ENCODE results near the gene PCNX1. TPM values are rescaled to one million over a fixed set of nuclear protein-coding genes. Genes with fewer than 3 reads are reported as not detected.

PCNX1 gene
- total RNA-seq, 2 experiments from 2014 or later: 32.7 to 42.6 TPM

DNA sequence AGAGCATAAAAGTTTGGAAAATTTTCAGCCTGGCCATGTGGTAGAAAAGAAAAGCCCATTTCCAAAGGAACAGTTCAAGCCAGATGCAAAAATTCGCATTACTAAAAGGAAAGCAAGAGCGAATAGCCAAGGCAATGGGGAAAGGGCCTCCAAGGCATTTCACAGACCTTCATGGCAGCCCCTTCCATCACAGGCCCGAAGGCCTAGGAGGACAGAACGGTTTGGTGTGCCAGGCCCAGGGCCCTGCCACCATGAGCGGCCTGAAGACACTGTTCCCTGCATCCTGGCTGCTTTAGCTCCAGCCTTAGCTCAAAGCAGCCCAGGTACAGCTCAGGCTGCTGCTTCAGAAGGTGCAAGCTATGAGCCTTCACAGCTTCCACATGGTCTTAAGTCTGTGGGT lies 243.5 kb downstream of the PCNX1 start:
- TF ChIP-seq, protein P1, sequence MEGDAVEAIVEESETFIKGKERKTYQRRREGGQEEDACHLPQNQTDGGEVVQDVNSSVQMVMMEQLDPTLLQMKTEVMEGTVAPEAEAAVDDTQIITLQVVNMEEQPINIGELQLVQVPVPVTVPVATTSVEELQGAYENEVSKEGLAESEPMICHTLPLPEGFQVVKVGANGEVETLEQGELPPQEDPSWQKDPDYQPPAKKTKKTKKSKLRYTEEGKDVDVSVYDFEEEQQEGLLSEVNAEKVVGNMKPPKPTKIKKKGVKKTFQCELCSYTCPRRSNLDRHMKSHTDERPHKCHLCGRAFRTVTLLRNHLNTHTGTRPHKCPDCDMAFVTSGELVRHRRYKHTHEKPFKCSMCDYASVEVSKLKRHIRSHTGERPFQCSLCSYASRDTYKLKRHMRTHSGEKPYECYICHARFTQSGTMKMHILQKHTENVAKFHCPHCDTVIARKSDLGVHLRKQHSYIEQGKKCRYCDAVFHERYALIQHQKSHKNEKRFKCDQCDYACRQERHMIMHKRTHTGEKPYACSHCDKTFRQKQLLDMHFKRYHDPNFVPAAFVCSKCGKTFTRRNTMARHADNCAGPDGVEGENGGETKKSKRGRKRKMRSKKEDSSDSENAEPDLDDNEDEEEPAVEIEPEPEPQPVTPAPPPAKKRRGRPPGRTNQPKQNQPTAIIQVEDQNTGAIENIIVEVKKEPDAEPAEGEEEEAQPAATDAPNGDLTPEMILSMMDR (IDR thresholded peaks at IDR 0.05): no peak
- H3K4me3 Mint-ChIP-seq: no peak overlapping the region
- POLR2A ChIA-PET: interaction anchor here (1.2 kb wide), 1 partner anchor 171 kb away, joined by 4 read pairs; no protein-coding TSS in a partner anchor
- no peak overlapping the region for H3K27ac Mint-ChIP-seq
- DNase-seq (no peak), ATAC-seq (no peak)
- intact Hi-C loops (cut with micrococcal nuclease): no loop called here
- CTCF ChIA-PET: no interaction called here
- peaks cover 11% of the 10 kb centered on the region for H3K4me1 Mint-ChIP-seq (ENCODE audit: low read depth)
- H3K27me3 Mint-ChIP-seq: no peaks in the 10 kb centered on the region
- peaks cover 14% of the 10 kb centered on the region for H3K36me3 Mint-ChIP-seq (ENCODE audit: low read depth)
- peaks cover 24% of the 10 kb centered on the region for H3K9me3 Mint-ChIP-seq

DNA sequence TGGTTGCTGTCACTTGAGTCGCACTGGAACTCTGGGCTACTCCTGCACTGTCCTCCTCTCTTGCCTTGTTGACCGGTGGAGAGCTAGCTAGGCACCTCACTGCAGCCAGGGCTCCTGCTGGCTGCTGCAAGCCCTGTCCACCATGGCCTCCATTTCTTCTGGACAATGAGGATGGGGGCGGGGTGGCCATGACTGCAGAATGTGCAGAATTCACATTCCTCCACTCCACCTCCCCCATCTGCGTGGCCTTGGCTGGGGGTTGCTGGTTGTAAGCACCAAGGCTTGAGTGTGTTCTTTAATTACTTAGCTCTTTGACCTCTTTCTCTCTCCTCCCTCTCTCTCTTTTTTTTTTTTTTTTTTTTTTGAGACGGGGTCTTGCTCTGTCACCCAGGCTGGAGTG lies 248.5 kb downstream of the PCNX1 start:
- H3K36me3 Mint-ChIP-seq (ENCODE audit: low read depth): peaks cover 3% of the 10 kb centered on the region
- intact Hi-C loops (cut with micrococcal nuclease): no loop called here
- H3K9me3 Mint-ChIP-seq: peaks cover 12% of the 10 kb centered on the region
- H3K4me1 Mint-ChIP-seq (ENCODE audit: low read depth): no peaks in the 10 kb centered on the region
- ATAC-seq (no peak), DNase-seq (no peak)
- no peak overlapping the region for H3K27ac Mint-ChIP-seq
- POLR2A ChIA-PET: interaction anchor here (0.6 kb wide), 1 partner anchor 501 kb away, joined by 3 read pairs; no protein-coding TSS in a partner anchor
- CTCF ChIA-PET: interaction anchor here (1.9 kb wide), 1 partner anchor 13 kb away, joined by 4 read pairs; no protein-coding TSS in a partner anchor
- no peaks in the 10 kb centered on the region for H3K27me3 Mint-ChIP-seq
- TF ChIP-seq, protein P1 (IDR thresholded peaks at IDR 0.05): no peak
- no peak overlapping the region for H3K4me3 Mint-ChIP-seq

DNA sequence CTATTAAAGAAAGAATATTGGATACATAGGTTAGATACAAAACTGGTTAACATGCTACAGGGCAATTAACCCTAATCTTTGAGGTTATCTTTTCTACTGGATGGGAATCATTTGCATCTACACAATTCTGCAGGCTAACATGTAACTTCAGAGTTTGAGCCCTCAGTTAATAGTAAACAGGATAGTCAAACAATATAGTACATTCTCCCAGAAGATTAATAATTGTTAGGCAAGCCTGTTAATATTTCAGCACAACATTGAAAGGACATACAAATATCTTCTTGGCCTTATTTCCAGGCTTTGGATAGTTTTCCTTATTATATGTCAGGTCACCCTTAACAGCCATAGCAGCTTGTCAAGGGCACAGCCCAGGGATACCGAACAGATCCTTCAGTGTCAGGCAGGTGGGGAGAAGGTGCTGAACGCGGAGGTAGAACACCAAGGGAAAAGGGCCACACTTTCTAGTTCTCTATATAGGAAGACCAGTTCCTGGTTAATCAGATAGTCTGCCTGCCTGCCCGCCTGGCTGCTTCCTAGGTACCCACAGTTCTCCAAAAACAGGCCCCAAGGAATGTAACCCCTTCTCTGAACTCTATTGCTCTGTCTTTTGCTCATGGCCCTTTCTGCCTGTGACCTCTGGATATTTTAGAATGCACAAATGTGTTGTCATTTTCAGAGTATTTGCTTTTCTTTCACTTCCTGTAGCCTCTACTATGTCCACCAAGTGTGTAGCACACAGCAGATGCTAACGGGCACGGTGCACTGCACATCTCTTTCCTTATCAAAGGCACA lies 256.0 kb downstream of the PCNX1 start:
- H3K9me3 Mint-ChIP-seq: no peaks in the 10 kb centered on the region
- DNase-seq: no peak
- no peaks in the 10 kb centered on the region for H3K27me3 Mint-ChIP-seq
- no peak overlapping the region for H3K4me3 Mint-ChIP-seq
- peaks cover 4% of the 10 kb centered on the region for H3K4me1 Mint-ChIP-seq (ENCODE audit: low read depth)
- intact Hi-C loops (cut with micrococcal nuclease): no loop called here
- no peak overlapping the region for H3K27ac Mint-ChIP-seq
- CTCF ChIA-PET: no interaction called here
- POLR2A ChIA-PET: no interaction called here
- H3K36me3 Mint-ChIP-seq (ENCODE audit: low read depth): no peaks in the 10 kb centered on the region
- no peak for ATAC-seq
- TF ChIP-seq, protein P1 (IDR thresholded peaks at IDR 0.05): no peak

DNA sequence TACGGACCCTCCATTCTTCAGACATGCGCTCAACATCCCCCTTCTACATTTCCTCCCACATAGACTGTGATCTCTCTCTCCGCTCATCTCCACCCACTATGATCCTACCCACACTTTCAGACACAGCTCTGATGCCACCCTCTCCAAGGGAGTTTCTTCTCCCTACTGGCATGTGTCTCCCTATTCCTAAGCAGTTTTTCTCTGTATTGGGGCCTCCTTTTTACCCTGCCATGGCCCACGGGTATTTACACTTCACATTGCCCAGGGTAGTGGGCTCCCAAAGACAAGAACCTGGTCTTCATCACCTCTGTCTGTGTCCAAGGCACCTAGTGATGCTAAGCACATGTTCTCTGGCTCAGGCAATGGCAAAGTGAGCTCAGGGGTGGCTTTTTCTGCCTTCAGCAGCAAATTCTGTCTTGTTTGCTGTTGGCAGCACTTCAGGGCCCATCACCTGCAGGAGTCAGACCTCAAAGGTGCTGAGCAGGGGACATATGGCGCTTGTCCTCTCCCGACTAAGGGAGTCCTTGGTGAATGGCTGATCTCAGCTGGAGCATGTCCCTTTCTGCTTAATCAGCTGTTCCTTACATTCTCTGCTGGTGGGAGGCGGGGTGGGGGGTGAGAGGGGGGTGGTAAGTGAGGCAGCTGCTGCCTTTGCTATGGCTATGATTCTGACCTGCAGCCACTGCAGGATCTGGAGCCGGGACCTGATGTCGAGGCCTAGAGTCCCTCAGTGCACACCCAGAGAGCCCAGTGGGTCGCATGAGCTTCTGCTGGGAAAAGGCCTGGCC lies 256.8 kb downstream of the PCNX1 start:
- CTCF ChIA-PET: no interaction called here
- H3K4me1 Mint-ChIP-seq (ENCODE audit: low read depth): peaks cover 12% of the 10 kb centered on the region
- TF ChIP-seq, protein P1 (IDR thresholded peaks at IDR 0.05): no peak
- POLR2A ChIA-PET: interaction anchor here (0.6 to 0.7 kb wide), 2 partner anchors 445 to 1146 kb away, joined by 3 read pairs; no protein-coding TSS in a partner anchor
- H3K9me3 Mint-ChIP-seq: no peaks in the 10 kb centered on the region
- DNase-seq (no peak), ATAC-seq (no peak)
- no peak overlapping the region for H3K27ac Mint-ChIP-seq
- intact Hi-C loops (cut with micrococcal nuclease): no loop called here
- H3K36me3 Mint-ChIP-seq (ENCODE audit: low read depth): no peaks in the 10 kb centered on the region
- peaks cover 6% of the 10 kb centered on the region for H3K27me3 Mint-ChIP-seq
- no peak overlapping the region for H3K4me3 Mint-ChIP-seq

Other genes starting within 250 kb of the PCNX1 start
- gene MAP3K9, start 97.9 kb upstream of the PCNX1 start, total RNA-seq: 1 to 10 TPM; 8.0 to 9.6 TPM

Measured in activated CD8-positive, alpha-beta T cell treated with anti-CD3 and anti-CD28 coated beads for 36 hours (primary cell).